ENCODE data around the gene POLN.

DNA sequence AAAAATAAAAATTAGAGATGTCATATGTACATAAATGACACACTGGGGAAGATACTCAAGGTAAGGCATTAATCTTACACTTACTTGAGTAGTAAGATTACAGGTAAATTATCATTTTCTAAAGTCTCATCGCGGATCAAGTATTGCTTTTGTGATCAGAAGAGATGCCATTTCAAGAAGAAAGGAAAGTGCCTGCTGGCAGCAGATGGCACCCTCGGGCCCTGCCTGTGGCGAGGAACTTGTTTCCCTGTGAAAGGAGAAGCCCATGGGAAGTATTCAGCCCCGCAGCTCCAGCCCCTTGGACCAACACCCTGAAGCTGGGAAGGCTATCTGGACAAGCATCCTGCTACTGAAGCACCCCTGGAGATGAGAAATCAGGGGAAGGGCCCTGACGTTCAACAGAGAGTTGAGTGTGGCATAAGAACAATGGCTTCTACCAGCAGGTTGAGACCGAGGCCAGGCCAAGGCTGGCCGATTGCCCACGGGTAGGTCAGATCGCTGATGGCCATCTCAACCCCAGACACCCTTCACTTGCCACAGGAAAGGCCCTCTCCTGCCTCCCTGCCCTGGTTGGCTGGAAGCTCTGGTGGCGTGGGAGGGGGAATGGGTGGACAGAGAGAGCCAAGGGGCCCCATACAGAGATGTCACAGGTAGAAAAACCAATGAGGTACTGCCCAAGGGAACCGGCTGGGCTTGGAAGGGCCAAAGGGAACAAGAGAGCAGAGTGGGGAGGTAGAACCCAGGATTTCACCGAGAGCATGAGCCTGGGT lies 38.8 kb upstream of the POLN start:
- TF ChIP-seq, protein P1, sequence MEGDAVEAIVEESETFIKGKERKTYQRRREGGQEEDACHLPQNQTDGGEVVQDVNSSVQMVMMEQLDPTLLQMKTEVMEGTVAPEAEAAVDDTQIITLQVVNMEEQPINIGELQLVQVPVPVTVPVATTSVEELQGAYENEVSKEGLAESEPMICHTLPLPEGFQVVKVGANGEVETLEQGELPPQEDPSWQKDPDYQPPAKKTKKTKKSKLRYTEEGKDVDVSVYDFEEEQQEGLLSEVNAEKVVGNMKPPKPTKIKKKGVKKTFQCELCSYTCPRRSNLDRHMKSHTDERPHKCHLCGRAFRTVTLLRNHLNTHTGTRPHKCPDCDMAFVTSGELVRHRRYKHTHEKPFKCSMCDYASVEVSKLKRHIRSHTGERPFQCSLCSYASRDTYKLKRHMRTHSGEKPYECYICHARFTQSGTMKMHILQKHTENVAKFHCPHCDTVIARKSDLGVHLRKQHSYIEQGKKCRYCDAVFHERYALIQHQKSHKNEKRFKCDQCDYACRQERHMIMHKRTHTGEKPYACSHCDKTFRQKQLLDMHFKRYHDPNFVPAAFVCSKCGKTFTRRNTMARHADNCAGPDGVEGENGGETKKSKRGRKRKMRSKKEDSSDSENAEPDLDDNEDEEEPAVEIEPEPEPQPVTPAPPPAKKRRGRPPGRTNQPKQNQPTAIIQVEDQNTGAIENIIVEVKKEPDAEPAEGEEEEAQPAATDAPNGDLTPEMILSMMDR (conservative IDR thresholded peaks at IDR 0.05; ENCODE audit: low read length) = peak; percentile 42
- no peak for TF ChIP-seq EZH2phosphoT487 (IDR thresholded peaks at IDR 0.05; ENCODE audit: borderline replicate concordance)

Data from Loucy (cell line).